Measurements from ENCODE around the gene BCAS3. TPM values are rescaled to one million over a fixed set of nuclear protein-coding genes. Genes with fewer than 3 reads are reported as not detected.
A peak's percentile ranks its signal among the peaks of the same experiment; 100 is the strongest.
"Not testable (repeated sequence)": the region's sequence is repeated elsewhere in the genome, so short reads cannot be mapped to it uniquely, and the experiment has no call there.

BCAS3 gene
- total RNA-seq, 1 experiment from 2014 or later = 26.6 TPM

- no peak for DNase-seq (ENCODE audit: extremely low read depth, low read depth)
These were observed 238.4 kb downstream of the BCAS3 start for GRCh38 chr17:60916043-60916442.

- no peak for DNase-seq (ENCODE audit: extremely low read depth, low read depth)
These were observed 242.5 kb downstream of the BCAS3 start for GRCh38 chr17:60920107-60920506.

GRCh38 chr17:60923000-60923399 lies 245.3 kb downstream of the BCAS3 start:
- no peak for DNase-seq (ENCODE audit: extremely low read depth, low read depth)

GRCh38 chr17:60926466-60927183 lies 249.0 kb downstream of the BCAS3 start:
- no peak for DNase-seq (ENCODE audit: extremely low read depth, low read depth)

DNA sequence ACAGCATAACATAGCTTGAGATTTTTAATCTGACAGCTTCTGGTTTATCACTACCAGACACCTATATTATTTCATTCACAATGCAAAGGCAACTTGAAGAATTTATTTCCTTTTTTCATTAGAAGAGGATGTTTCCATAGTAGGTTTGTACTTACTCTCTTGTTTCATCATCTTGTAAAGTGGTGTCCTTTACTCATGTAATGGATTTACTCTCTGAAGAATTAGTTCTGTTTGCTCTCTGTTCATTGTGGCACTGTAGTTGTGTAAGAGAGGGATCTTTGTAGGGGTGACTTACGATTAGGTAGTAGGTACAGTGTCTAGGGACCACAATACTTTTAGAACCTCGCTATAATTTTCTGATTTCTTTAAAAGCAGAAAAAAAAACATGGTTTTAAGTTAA lies 256.1 kb downstream of the BCAS3 start:
- DNase-seq (ENCODE audit: extremely low read depth, low read depth) = no peak

GRCh38 chr17:60934723-60935122 lies 257.1 kb downstream of the BCAS3 start:
- no peak for DNase-seq (ENCODE audit: extremely low read depth, low read depth)

- DNase-seq (ENCODE audit: extremely low read depth, low read depth) = not testable (repeated sequence)
These were observed 258.3 kb downstream of the BCAS3 start for GRCh38 chr17:60935991-60936390.

GRCh38 chr17:60939318-60939717 lies 261.7 kb downstream of the BCAS3 start:
- DNase-seq (ENCODE audit: extremely low read depth, low read depth) = no peak

DNA sequence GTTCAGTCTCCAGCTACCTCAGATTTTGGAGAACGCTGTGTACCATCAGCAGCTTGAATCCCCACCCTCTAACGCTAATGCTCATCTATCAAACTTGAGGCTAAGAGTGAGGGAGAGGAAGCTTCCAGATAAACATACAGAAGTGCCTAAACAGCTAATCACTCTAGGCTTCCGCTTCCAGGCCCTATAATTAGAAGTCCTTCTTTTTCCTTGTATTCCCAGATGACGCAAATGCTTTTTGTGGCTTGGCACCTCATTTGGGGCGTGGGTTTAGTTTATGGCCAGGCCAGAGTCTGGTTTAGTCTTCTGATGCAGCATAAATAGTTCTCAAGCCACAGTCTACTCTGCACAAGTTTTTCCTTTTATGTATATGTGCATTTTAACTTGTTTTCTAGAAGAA lies 263.4 kb downstream of the BCAS3 start:
- peak; percentile 78 for DNase-seq (ENCODE audit: extremely low read depth, low read depth)

DNA sequence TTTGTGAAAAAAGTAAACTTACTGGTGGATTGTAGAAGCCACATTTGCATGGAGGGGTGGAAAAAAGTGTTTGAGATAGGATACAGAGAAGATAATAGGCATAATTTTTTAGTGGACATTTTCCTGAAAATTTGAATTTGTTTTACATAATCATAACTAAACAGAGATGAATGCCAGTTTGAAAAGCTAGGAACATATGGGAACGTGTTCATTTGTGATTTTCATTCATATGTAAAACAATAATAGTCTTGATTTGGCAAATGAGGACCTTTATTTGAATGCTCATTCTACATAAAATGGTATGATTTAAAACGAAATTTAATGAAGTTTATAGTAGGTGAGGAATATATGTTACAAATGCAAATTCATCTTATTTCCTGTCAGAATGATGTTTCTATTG lies 263.9 kb downstream of the BCAS3 start:
- no peak for DNase-seq (ENCODE audit: extremely low read depth, low read depth)

- no peak for DNase-seq (ENCODE audit: extremely low read depth, low read depth)
These were observed 267.1 kb downstream of the BCAS3 start for GRCh38 chr17:60944751-60945150.

DNA sequence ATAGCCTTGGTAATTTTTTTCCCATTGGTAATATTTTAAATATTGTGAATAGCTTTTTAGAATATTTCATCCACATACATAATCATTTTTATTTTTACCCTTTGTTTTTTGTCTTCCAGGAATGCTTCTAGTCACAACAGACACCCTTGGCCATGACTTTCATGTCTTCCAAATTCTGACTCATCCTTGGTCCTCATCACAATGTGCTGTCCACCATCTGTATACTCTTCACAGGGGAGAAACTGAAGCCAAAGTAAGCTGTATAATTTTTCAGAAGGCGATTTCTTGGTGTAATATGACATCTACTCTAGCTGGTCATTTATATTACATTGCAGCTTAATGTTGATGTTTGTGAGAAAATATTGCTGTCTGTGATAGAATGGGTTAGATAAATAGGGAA lies 269.4 kb downstream of the BCAS3 start:
- no peak for DNase-seq (ENCODE audit: extremely low read depth, low read depth)

DNA sequence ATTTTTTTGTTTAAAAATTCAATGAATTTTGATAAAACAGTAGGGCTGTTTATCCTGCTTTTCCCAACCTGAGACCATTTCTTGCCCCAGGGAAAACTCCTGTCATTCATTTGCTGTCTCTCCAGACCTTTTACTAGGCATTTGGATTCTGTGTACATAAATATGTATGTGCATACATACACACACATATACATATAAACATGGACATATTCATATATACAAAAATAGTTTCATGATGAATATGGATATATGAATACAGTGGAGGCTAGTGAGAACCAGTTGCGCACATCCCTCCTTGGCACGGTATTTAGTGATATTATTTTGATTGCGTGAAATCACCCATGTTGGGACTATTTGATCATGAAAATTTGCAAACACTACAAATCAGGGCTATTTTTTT lies 269.9 kb downstream of the BCAS3 start:
- no peak for DNase-seq (ENCODE audit: extremely low read depth, low read depth)

DNA sequence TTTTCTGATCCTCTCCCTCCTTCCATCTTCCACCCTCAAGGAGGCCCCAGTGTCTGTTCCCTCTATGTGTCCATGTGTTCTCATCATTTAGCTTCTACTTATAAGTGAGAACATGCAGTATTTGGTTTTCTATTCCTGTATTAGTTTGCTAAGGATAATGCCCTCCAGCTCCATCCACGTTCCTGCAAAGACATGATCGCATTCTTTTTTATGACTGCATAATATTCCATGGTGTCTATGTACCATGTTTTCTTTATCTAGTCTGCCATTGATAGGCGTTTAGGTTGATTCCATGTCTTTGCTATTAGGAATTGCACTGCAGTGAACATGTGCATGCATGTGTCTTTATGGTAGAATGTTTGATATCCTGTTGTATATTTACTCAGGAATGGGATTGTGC lies 275.1 kb downstream of the BCAS3 start:
- DNase-seq (ENCODE audit: extremely low read depth, low read depth) = no peak

- DNase-seq (ENCODE audit: extremely low read depth, low read depth) = no peak
These were observed 281.4 kb downstream of the BCAS3 start for GRCh38 chr17:60959011-60959410.

DNA sequence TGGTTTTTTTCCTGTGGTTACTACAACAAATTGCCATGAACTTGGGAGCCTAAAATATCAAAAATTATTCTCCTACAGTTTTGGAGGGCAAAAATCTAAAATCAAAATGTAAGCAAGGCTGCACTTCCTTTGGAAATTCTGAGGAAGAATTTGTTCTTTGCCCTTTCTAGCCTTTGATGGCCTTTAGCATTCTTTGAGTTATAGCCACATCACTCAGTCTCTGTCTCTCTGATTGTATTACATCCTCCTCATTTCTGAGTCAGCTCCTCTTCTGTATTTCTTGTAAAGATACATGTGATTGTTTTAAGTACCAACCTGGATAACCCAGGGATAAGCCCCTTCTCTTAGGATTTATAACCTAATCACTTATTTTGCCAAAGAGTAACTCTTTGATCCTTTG lies 282.0 kb downstream of the BCAS3 start:
- DNase-seq (ENCODE audit: extremely low read depth, low read depth) = no peak

- no peak for DNase-seq (ENCODE audit: extremely low read depth, low read depth)
These were observed 282.9 kb downstream of the BCAS3 start for GRCh38 chr17:60960398-60961065.

DNA sequence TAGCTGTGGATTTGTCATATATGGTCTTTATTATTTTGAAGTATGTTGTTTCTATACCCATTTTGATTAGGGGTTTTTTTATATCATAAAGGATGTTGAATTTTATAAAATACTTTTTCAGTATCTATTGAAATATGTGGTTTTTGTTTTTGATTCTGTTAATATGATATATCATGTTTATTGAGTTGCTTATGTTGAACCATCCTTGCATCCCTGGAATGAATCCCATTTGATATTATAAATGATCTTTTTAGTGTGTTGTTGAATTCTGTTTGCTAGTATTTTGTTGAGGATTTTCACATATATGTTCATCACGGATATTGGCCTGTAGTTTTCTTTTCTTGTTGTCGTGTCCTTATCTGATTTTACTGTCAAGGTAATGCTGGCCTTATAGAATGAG lies 286.5 kb downstream of the BCAS3 start:
- no peak for DNase-seq (ENCODE audit: extremely low read depth, low read depth)

DNA sequence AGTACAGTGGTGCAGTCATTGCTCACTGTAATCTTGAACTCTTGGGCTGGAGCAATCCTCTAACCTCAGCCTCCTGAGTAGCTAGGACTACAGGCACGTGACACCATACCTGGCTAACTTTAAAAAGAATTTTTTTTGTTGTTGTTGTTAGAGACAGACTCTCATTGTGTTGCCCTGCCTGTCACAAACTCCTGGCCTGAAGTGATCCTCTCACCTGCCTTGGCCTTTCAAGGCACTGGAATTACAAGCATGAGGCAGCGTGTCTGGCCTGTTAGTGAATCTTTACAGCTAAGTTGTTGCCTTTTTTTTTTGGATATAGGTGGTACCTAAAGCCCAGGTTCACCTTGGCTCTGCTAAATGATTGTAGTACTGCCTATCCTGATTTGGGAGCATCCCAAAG lies 290.6 kb downstream of the BCAS3 start:
- no peak for DNase-seq (ENCODE audit: extremely low read depth, low read depth)

DNA sequence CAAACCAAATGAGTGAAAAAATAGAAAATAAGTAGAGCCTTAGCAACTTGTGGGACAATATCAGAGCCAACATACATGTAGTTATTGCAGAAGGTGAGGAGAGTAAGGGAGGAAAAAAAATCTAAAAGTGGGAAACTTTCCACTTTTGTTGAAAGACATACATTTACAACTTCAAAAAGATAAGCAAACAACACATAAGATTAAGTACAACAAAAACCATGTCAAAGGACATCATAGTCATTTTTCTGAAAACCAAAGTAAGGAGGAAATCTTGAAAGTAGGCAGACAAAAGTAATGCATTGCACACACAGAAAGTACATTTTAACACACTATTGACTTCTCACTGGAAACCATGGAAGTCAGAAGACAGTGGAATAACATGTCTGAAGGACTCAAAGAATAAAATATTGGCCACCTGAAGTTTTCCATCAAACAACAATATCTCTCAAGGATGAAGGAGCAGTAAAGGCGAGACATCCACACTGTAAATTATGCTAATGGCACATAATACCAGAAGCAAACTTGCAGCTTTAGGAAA lies 291.9 kb downstream of the BCAS3 start:
- no peak for DNase-seq (ENCODE audit: extremely low read depth, low read depth)

DNA sequence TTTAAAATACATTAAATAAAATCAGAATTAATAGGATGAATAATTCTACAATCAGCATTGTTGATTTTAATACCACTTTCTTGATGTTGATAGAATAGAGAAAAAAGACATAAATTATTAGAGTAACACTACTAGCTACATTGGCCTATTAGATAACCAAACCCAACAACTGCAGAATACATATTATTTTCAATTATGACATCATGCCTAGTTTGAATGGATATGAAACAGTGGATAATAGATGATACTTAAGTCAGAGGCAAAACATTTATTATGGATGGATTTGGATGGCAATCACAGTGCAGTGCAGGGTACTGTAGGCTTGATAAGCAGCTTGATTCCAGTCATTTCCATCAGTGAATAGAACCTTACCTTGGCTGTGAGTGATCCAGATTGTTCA lies 293.1 kb downstream of the BCAS3 start:
- DNase-seq (ENCODE audit: extremely low read depth, low read depth) = no peak

Data from NCI-H460 (cell line).